ENCODE measurements around the gene USP12. TPM values are rescaled to one million over a fixed set of nuclear protein-coding genes. Genes with fewer than 3 reads are reported as not detected.

The USP12 gene
- total RNA-seq, 1 experiment from 2014 or later: 26.1 TPM

GRCh38 chr13:27016875-27017274 lies 154.7 kb downstream of the USP12 start (continued):
- TF ChIP-seq CREM (CRISPR knock-in tag; IDR thresholded peaks at IDR 0.05): no peak
- no peak for TF ChIP-seq HMGXB4 (CRISPR knock-in tag; IDR thresholded peaks at IDR 0.05)
- TF ChIP-seq USF1 (CRISPR knock-in tag; IDR thresholded peaks at IDR 0.05): no peak
- no peak for TF ChIP-seq ZMAT4 (CRISPR knock-in tag; IDR thresholded peaks at IDR 0.05)
- TF ChIP-seq MLX (CRISPR knock-in tag; IDR thresholded peaks at IDR 0.05): no peak

Other genes with a start within 250 kb of the USP12 start
- 1,082 to 1,187 TPM (median 1,146 TPM) in 3 replicates for gene RPL21, start 79.7 kb upstream of the USP12 start, total RNA-seq (2021)
- gene RASL11A, start 99.0 kb upstream of the USP12 start, total RNA-seq (2021): 2.5 to 3.8 TPM (median 3.5 TPM) in 3 replicates